Erythroblast (primary cell): ENCODE measurements around the gene FUBP1.

Experiments
- GATA1 ChIP-seq: IDR thresholded peaks from 2 replicates; pipeline ENCODE4 v1.6.1; 2011; ENCODE audit warnings: low read depth, mild to moderate bottlenecking, control low read depth, low read length, moderate library complexity
- POLR2A ChIP-seq: IDR thresholded peaks from 2 replicates; pipeline ENCODE4 v1.6.1; 2011; ENCODE audit warnings: mild to moderate bottlenecking, low read length

DNA sequence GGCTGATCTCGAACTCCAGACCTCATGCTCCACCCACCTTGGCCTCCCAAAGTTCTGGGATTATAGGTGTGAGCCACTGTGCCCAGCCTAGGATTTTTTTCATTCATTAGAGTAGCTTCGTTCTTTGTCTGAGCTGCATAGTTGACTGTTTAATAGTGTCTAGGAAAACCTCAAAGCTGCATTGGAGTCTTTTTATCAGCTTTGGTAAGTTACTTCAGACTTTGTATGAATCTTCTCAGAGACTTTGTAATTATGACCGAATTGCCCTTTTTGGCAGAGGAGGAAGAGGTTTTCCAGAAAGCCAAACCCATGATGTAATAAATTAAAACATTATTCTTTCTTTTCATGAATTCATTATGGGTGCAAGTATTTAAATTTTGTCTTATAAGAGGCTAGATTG is 31.0 kb upstream of the FUBP1 start:
- TF ChIP-seq POLR2A, result no peak
- no peak for TF ChIP-seq GATA1
